ENCODE data around the gene MIP. TPM values are rescaled to one million over a fixed set of nuclear protein-coding genes. Genes with fewer than 3 reads are reported as not detected.

The MIP gene
- total RNA-seq, 1 experiment from 2014 or later, result 0.17 TPM

DNA sequence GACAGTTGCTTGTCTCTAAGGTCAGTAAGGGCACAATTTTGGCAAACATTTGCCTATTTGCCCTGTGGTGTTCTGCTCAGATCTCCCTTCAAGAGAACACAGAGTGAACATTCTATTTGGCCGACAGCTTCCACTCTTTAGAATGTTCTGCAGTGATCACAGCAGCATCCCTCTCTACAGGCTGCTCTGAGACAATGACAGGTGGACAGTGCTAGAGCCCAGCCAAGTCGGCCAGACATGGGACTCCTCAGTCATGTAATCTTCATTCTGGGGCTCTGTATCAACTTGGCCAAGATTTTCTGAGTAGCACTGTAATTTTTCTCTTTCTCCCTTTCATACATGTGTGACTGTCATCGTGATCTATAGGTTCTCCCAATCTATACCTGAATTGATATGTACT, 40.1 kb downstream of the MIP start:
- no peak overlapping the region for H4K91ac ChIP-seq (ENCODE audit: insufficient read length, low read depth, low read length)
- no peak overlapping the region for H2AK5ac ChIP-seq (ENCODE audit: insufficient read length, low read length)
- DNase-seq, result no peak
- H3T11ph ChIP-seq (ENCODE audit: low read length), result no peak overlapping the region
- no peaks in the 10 kb centered on the region for H4K20me1 ChIP-seq (ENCODE audit: control insufficient read depth, insufficient read depth, insufficient read length)
- no peak overlapping the region for H3K9ac ChIP-seq (ENCODE audit: extremely low read depth, insufficient read length, low read length)
- H3K14ac ChIP-seq (ENCODE audit: insufficient read depth, low read length), result no peak overlapping the region
- Mint-ChIP-seq H3K4me3 (no peak overlapping the region), H3K4me1 (no peaks in the 10 kb centered on the region), H3K9me3 (no peaks in the 10 kb centered on the region), H3K36me3 (ENCODE audit: insufficient read depth in 1 of 3, low read depth in 3 of 3) (peaks cover 12 to 43% (median 35%) of the 10 kb centered on the region in 3 experiments; a peak in 6 of 7 replicates), H3K27ac (no peak overlapping the region), H3K27me3 (ENCODE audit: low read depth) (no peaks in the 10 kb centered on the region)
- H3K4me2 ChIP-seq (ENCODE audit: insufficient read depth, insufficient read length, low read length), result no peak overlapping the region
- H3K27me3 ChIP-seq (ENCODE audit: insufficient read depth, low read length), result no peaks in the 10 kb centered on the region
- no peak overlapping the region for H2BK120ac ChIP-seq (ENCODE audit: low read depth, low read length, poor library complexity, severe bottlenecking)
- H3K4me1 ChIP-seq (ENCODE audit: insufficient read depth, low read length), result no peaks in the 10 kb centered on the region
- H3K27ac ChIP-seq (ENCODE audit: insufficient read length, low read depth, low read length), result no peak overlapping the region
- H3K4ac ChIP-seq (ENCODE audit: low read depth, low read length), result no peak overlapping the region
- no peak overlapping the region for H2BK20ac ChIP-seq (ENCODE audit: low read depth, low read length, poor library complexity, severe bottlenecking)
- no peak overlapping the region for H4K8ac ChIP-seq (replicated peaks; ENCODE audit: insufficient read length, low read depth, low read length)
- no peak overlapping the region for H2AFZ ChIP-seq (ENCODE audit: low read length)
- no peaks in the 10 kb centered on the region for H3K9me3 ChIP-seq (ENCODE audit: control insufficient read depth, low read depth, low read length)
- no peak for TF ChIP-seq CTCF (conservative IDR thresholded peaks at IDR 0.05)
- no peak overlapping the region for H4K5ac ChIP-seq (ENCODE audit: insufficient read length, low read depth, low read length)
- no peak overlapping the region for H3K23ac ChIP-seq (ENCODE audit: insufficient read length, low read depth, low read length)
- H3K23me2 ChIP-seq (ENCODE audit: insufficient read length, low read depth, low read length, poor library complexity, severe bottlenecking), result no peaks in the 10 kb centered on the region
- H2BK12ac ChIP-seq (ENCODE audit: insufficient read length, low read depth, low read length), result no peak overlapping the region
- no peak overlapping the region for H2BK15ac ChIP-seq (ENCODE audit: low read depth, low read length)
- no peak overlapping the region for H3K56ac ChIP-seq (ENCODE audit: insufficient read length, low read depth, low read length)
- no peaks in the 10 kb centered on the region for H3K79me2 ChIP-seq (ENCODE audit: insufficient read depth, low read length)
- H2BK5ac ChIP-seq (ENCODE audit: insufficient read length, low read length), result no peak overlapping the region
- no peaks in the 10 kb centered on the region for H3K79me1 ChIP-seq (ENCODE audit: insufficient read depth, low read depth, low read length, poor library complexity, severe bottlenecking)
- WGBS (ENCODE audit: extremely low coverage, insufficient read length, low lambda C conversion rate), result no CpG with 5 or more reads among the region's 3 CpGs
- H3K18ac ChIP-seq (ENCODE audit: insufficient read length, low read depth, low read length), result no peak overlapping the region
